Right hindlimb (tissue), 1 donor: Measurements from ENCODE around the gene ZC3H10.
"Not testable (repeated sequence)": the region's sequence is repeated elsewhere in the genome, so short reads cannot be mapped to it uniquely, and the experiment has no call there.

Experiments
- DNase-seq: peaks from one replicate; pipeline ENCODE4 v3.0.0-alpha.2; 2018

ZC3H10 gene

DNA sequence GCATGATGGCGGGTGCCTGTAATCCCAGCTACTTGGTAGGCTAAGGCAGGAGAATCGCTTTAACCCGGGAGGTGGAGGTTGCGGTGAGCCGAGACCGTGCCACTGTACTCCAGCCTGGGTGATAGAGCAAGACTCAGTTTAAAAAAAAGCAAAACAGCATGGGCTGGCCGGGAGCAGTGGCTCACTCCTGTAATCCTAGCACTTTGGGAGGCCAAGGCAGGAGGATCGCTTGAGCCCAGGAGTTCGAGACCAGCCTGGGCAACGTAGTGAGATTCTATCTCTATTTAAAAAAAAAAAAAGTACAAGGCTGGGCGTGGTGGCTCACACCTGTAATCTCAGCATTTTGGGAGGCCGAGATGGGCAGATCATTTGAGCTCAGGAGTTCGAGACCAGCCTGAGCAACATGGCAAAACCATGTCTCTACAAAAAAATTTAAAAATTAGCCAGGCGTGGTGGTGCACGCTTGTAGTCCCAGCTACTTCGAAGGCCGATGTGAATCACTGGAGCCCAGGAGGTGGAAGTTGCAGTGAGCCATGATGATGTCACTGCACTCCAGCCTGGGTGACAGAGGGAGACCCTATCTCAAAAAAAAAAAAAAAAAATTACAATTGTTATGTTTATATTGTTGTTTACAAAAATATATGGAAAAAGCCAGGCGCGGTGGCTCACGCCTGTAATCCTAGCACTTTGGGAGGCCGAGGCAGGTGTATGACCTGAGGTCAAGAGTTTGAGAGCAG lies 38.6 kb downstream of the ZC3H10 start:
- not testable (repeated sequence) for DNase-seq

DNA sequence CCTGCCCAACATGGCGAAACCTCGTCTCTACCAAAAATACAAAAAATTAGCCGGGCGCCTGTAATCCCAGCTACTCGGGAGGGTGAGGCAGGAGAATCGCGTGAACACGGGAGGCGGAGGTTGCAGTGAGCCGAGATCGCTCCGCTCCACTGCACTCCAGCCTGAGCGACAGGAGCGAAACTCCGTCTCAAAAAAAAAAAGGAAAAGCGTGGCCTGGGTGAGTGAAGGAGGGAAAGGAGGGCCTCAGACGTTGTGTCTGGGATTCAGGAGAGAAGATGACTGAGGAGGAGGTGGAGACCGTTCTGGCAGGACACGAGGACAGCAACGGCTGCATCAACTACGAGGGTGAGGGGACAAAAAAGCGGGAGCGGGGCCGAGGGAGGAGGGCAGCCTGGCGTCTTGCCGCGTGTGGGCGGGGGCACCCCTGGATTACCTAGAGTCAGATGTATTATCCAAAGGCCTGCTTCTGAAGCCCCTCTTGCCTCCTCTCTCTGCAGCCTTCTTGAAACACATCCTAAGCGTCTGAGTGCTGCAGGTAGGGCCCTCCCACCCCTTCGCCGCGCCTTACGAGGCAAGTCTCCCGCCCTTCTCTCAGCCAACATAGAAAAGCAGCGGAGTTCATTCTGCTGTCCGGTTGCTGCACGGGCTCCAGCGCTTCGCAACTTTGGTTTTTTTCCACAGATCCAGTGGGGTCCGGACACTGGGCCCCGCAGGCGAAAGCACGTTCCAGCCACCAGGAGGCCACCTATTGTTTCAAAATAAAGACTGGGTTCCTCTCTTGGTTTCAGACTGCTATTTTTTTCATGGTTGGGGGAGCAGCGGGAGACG lies 39.3 kb downstream of the ZC3H10 start:
- peak; percentile 92 for DNase-seq

- peak; percentile 97 for DNase-seq
These were observed 40.2 kb downstream of the ZC3H10 start, which contains the start of gene MYL6 for GRCh38 chr12:56158029-56158925. Gene MYL6, plus strand, starts transcription at chr12:56158359. Its CDS starts 43 bp downstream, at chr12:56158402.

DNA sequence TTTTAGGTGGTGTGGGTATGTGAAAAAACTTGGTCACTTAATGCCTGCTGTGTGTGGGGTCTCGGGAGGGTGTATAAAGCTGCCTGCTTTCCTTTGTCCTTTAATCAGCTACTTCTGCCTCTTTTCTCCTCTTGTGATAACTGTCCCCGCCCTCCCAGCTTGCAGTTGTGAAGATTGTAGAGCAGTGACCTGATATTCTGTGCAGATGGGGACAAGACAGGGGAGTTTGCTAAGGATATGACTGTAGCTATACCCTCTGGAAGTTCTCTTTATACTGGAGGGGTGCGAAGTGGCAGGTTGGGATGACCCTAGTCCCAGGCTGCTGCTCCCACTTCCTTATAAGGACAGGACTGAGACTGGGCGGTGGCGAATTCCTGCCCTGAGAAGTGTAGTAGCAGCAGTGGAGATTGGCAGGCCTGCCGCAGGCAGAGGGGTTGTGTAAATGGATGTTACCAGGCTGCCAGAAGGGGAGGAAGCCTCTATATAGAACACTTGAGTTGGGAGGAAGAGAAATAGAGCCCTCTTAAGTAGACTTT lies 40.9 kb downstream of the ZC3H10 start:
- peak; percentile 83 for DNase-seq

GRCh38 chr12:56159482-56160192 lies 41.6 kb downstream of the ZC3H10 start:
- no peak for DNase-seq

DNA sequence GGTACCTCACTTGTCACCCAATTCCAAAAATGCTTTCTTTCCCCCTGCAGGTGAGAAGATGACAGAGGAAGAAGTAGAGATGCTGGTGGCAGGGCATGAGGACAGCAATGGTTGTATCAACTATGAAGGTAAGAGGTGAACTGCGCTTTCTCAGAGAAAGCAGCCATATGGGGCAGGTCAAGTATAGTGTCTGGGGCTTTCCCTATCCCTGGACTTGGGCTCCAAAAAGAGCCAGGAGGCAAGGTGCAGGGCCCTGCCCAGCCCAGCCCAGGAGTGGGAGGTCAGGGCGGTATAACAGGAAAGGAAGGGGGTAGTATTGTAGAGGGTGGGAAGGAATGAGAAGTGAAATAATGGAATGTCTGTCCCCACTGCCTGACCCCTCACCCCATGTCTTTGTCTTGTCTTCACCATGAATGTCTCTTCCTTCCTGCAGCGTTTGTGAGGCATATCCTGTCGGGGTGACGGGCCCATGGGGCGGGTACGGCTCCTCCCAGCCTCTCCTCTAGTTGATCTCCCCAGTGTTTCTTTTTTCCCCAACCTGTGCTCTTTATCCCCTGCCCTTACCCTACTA lies 42.2 kb downstream of the ZC3H10 start:
- DNase-seq, result no peak

- DNase-seq, result no peak
These were observed 43.0 kb downstream of the ZC3H10 start for GRCh38 chr12:56160894-56161689.

- no peak for DNase-seq
These were observed 43.8 kb downstream of the ZC3H10 start for GRCh38 chr12:56161690-56162351.

- no peak for DNase-seq
These were observed 44.6 kb downstream of the ZC3H10 start for GRCh38 chr12:56162468-56163290.

DNA sequence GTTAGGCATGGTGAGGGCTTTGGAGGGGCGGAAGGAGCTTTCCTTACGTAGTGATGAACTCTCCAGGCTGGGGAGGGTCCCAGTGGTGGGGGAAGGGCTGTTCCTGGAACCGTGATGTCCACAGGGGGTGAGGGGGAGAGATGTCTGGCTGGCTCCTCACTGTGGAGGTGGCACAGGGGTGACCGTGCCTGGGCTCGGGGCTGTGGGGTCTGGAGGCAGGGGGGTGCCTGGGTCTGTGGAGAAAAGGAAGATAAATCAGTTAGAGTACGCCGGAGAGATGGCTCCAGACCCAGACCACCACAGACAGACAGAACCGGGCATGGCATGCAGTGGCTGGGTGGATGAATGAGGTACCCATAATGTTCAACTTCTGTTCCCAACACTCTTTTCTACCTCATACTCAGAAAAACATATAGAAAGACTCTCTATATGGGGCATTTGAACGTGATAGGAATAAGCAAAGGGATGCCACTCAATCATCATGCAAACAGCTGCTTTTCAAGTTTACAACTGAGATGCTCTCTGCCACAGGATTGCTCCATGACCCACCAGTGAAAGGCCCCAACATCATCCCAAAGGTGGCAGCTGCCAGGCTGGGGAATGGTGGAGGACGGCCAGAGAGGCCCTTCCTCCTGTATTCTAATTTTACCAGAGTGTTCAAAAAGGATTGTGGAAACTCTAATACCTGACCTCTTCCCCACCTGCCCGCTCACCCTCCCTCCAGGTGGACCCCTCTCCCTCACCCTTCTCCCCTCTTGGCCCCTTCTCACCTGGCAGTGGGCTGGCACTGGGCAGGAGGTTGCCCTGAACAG lies 45.7 kb downstream of the ZC3H10 start:
- no peak for DNase-seq

- no peak for DNase-seq
These were observed 46.3 kb downstream of the ZC3H10 start for GRCh38 chr12:56164345-56164729.

GRCh38 chr12:56165369-56165768 lies 47.3 kb downstream of the ZC3H10 start:
- peak; percentile 64 for DNase-seq

DNA sequence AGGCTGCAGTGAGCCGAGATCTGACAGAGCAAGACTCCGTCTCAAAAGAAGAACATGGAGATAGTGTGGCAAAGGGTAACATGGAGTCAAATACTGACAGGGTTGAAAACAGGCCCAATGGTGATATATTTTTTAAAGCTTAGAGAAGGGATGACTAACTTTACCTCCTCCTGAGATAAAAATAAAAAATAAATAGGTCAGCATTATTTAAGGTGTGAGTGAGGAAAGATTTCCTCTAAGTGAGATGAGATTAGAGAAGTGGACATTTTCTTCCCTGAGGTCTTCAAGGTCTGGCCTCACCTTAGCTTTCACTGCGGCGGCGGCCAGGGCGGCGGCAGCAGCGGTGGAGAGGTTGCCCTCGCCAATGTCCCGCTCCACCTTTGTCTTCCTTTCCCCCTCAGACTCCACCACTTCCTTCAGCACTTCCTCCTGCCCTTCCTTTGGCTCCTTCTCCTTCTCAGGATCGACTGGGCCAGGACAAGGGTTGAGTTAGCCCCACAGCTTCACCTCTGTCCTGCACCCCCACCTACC lies 51.2 kb downstream of the ZC3H10 start:
- no peak for DNase-seq

DNA sequence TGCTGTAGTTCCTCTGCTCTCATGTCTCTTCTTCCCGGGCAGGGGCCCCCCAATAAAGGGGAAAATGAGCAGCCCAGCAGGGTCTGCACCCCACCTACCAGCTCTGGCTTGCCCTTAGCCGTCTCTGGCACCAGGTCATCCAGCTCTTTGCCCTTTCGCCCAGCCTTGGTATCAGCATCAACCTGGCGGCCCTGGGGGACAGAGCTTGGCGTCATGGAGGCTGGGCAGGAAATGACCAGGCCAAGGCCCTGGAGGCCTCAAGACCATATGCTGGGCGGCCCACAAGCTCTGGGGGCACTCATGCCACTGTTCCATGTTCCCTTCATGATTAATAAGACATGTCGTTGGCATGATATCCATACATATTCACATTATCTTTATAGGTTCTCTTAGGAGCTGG lies 54.8 kb downstream of the ZC3H10 start:
- no peak for DNase-seq
